Cardiac muscle cell (in vitro differentiated cells and primary cell): Measurements from ENCODE around the gene NFASC. TPM values are rescaled to one million over a fixed set of nuclear protein-coding genes. Genes with fewer than 3 reads are reported as not detected.

ENCODE experiments used
- DNase-seq, 2 donors: peaks; one replicate each; pipeline versions ENCODE4 v3.0.0 to v3.0.0-alpha.2; 2010 to 2017; ENCODE audit warnings: low read depth in 1 of 2, low spot score in 1 of 2
- H3K27ac ChIP-seq: fragments of 200-600 bp; sonication (generic); 2 replicates; pipeline ENCODE4 v1.5.1; 2016
- H3K27me3 ChIP-seq: fragments of 200-600 bp; sonication (generic); 2 replicates; pipeline ENCODE4 v1.6.0; 2016; ENCODE audit warnings: control low read depth
- H3K36me3 ChIP-seq: fragments of 200-600 bp; sonication (generic); 2 replicates; pipeline ENCODE4 v1.5.1; 2016; ENCODE audit warnings: control low read depth
- H3K4me1 ChIP-seq: fragments of 200-600 bp; sonication (generic); 2 replicates; pipeline ENCODE4 v1.8.1; 2017; ENCODE audit warnings: low read depth, mild to moderate bottlenecking, mixed run types
- H3K4me3 ChIP-seq: fragments of 200-600 bp; sonication (generic); 2 replicates; pipeline ENCODE4 v1.5.1; 2016; ENCODE audit warnings: mild to moderate bottlenecking
- H3K9me3 ChIP-seq: fragments of 200-600 bp; sonication (generic); 2 replicates; pipeline ENCODE4 v1.5.1; 2017; ENCODE audit warnings: low read depth, mild to moderate bottlenecking, control low read depth
- polyA plus RNA-seq: library from polyadenylated mRNA; unstranded; fragments of >200 nt; fragmentation: Nextera tagmentation; extraction: Ambion mirVana; gene quantifications from 2 replicates; pipeline ENCODE4 v1.2.1, GENCODE V29; 2016
- total RNA-seq: library from RNA; depleted of rRNA; stranded (reverse); fragments of >200 nt; gene quantifications from 2 replicates; pipeline ENCODE4 v1.2.3, GENCODE V29; 2016
- TF ChIP-seq, protein P1 (sequence below): IDR thresholded peaks from 2 replicates; pipeline ENCODE4 v1.5.1; 2012; ENCODE audit warnings: low read depth, mild to moderate bottlenecking, low read length

The NFASC gene
- total and polyA plus RNA-seq, 2 experiments from 2014 or later, result 0.63 TPM; not detected in 1

DNA sequence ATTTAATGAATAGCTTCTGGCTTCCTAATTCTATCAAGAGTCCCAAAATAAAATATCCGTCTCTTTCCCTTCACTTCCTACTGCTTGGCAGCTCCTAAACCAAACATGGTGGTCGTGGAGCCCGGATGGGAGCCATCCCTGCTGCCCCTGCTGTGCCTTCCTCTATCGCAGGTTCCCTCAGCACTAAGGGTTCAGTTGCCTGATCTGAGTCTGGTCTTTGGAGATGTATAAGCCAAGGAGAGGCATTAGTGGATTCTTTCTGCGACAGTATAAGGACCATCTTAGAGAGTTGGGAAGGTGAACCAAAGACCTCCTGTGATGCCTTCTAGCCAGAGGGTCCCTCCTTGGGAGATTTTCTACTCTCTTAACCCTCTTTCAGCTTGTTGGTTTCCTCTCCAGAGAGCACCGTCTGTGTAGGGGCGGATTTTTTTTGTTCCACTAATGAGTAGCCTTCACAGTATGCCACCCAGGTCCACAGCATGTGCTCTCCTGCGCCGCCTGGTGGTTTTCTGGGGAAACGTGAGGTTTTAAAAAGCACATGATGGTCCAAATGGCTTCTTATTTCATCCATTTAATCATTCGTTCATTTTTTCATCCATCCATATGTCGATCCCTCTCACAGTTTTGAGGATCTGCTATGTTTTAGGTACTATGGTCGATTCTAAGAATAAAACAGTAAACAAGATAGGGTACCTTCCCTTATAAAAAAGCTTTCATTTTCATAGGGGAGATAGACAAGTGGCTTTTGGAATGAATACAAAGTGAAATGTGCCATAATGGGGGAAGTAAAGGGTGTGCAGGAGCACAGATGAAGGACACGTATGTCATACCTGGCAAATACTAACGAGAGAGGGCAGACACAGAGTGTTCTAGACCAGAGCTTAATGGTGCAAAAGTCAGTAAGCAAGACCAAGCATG lies 71.0 kb downstream of the NFASC start:
- TF ChIP-seq, protein P1, sequence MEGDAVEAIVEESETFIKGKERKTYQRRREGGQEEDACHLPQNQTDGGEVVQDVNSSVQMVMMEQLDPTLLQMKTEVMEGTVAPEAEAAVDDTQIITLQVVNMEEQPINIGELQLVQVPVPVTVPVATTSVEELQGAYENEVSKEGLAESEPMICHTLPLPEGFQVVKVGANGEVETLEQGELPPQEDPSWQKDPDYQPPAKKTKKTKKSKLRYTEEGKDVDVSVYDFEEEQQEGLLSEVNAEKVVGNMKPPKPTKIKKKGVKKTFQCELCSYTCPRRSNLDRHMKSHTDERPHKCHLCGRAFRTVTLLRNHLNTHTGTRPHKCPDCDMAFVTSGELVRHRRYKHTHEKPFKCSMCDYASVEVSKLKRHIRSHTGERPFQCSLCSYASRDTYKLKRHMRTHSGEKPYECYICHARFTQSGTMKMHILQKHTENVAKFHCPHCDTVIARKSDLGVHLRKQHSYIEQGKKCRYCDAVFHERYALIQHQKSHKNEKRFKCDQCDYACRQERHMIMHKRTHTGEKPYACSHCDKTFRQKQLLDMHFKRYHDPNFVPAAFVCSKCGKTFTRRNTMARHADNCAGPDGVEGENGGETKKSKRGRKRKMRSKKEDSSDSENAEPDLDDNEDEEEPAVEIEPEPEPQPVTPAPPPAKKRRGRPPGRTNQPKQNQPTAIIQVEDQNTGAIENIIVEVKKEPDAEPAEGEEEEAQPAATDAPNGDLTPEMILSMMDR, result peak; percentile 99
- Histone ChIP-seq H3K4me3 (no peak overlapping the region), H3K27ac (no peak overlapping the region), H3K9me3 (no peaks in the 10 kb centered on the region), H3K4me1 (peaks cover 4% of the 10 kb centered on the region), H3K36me3 (no peaks in the 10 kb centered on the region), H3K27me3 (peaks cover 15% of the 10 kb centered on the region)
- peak; percentile 71 to 81 for DNase-seq

DNA sequence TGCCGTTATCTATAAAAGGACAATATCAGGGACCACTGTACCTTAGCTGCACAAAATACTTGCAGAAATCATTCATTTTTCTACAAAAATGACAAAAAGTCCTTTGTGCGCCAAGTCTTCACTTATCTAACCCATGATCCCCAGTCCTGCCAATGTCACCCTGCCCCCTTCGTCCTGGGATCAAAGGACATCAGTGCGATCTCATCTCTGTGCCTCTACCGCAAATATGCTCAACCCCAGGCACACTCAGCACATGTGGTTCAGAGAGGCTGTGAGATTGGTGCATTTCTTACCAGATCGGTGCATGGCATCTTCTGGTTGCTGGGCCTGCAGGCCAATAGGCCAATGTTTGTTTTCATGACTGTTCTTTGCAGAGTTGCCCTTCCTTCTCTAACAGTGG lies 72.8 kb downstream of the NFASC start:
- Histone ChIP-seq H3K36me3 (no peaks in the 10 kb centered on the region), H3K4me1 (peaks cover 4% of the 10 kb centered on the region), H3K27me3 (peaks cover 15% of the 10 kb centered on the region), H3K27ac (no peak overlapping the region), H3K4me3 (no peak overlapping the region), H3K9me3 (no peaks in the 10 kb centered on the region)
- no peak for DNase-seq
- TF ChIP-seq, protein P1, result no peak

DNA sequence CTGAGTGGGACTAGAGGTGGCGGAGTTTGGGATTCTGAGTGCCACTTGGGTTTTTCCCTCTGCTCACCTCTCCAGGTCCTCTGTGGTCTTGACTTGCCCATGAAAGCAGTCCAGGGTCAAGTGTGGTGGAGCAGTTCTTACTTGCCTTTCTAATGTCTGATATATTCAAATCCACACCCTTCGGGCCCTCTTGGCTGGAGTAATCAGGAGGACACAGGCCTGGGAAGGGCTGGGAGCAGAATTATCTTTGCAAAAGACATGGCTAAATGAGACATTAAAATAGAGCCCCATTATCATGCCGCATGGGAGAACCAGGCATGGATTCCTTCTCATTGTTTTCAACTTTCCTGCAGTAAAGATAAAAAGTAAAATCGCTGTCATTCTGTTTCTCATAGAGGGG lies 74.0 kb downstream of the NFASC start:
- DNase-seq, result no peak
- peaks cover 16% of the 10 kb centered on the region for H3K27me3 ChIP-seq
- TF ChIP-seq, protein P1, result no peak
- H3K9me3 ChIP-seq, result no peaks in the 10 kb centered on the region
- H3K36me3 ChIP-seq, result no peaks in the 10 kb centered on the region
- no peak overlapping the region for H3K27ac ChIP-seq
- H3K4me3 ChIP-seq, result no peak overlapping the region
- peaks cover 4% of the 10 kb centered on the region for H3K4me1 ChIP-seq

DNA sequence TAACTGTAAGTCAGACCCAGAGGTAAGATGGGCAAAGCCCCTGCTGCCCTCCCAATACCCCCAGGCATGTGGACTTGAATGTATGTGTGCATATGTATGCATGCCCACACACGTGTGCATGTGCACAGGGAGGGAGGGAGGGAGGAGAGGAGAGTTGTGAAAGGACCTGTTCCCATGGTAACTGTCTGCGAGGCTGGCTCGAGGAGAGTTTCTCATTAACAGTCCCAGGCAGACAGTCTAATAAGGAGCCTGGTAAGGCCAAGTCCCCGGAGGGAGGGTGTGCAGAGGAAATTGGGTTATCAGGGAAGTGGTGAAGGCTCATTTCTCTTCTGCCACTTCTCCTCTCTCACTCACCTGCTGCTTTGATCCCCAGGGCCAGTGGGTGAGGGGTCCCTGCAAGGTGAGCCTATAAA lies 74.9 kb downstream of the NFASC start:
- TF ChIP-seq, protein P1, result no peak
- no peaks in the 10 kb centered on the region for H3K9me3 ChIP-seq

DNA sequence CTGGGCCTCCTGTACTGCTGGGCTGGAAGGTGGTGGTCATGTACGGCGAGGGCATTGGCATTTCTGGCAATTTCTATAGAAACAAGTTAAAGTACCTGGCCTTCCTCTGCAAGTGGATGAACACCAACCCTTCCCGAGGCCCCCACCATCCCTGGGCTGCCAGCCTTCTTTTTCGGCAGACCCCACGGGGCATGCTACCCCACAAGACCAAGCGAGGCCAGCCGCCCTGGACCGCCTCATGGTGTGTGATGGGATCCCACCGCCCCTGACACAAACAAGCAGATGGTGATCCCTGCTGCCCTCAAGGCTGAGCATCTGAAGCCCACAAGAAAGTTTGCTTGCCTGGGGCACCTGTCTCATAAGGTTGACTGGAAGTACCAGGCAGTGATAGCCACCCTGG lies 76.0 kb downstream of the NFASC start:
- H3K27ac ChIP-seq, result no peak overlapping the region
- TF ChIP-seq, protein P1, result no peak

More for the DNA sequence above, 74.9 kb downstream of the NFASC start:
- peaks cover 9% of the 10 kb centered on the region for H3K27me3 ChIP-seq
- no peaks in the 10 kb centered on the region for H3K36me3 ChIP-seq
- peak in 1 of 2 donors; percentile 15 for DNase-seq
- no peak overlapping the region for H3K4me3 ChIP-seq
- peaks cover 4% of the 10 kb centered on the region for H3K4me1 ChIP-seq
- no peak overlapping the region for H3K27ac ChIP-seq

More for the DNA sequence above, 76.0 kb downstream of the NFASC start:
- H3K27me3 ChIP-seq, result peaks cover 4% of the 10 kb centered on the region
- H3K9me3 ChIP-seq, result no peaks in the 10 kb centered on the region
- H3K4me3 ChIP-seq, result no peak overlapping the region
- H3K36me3 ChIP-seq, result no peaks in the 10 kb centered on the region
- DNase-seq, result no peak
- peaks cover 4% of the 10 kb centered on the region for H3K4me1 ChIP-seq
